Transverse colon (tissue), 4 donors: Measurements from ENCODE around the gene ALDH1A1. TPM values are rescaled to one million over a fixed set of nuclear protein-coding genes. Genes with fewer than 3 reads are reported as not detected.

Experiments used
- DNase-seq: peaks from one replicate; pipeline ENCODE4 v3.0.0-alpha.2; 2019
- H3K27ac ChIP-seq, 4 donors: fragments of 200-600 bp; sonication (generic); 2 replicates each; pipeline ENCODE4 v1.5.1; 2016 to 2018; ENCODE audit warnings: inconsistent platforms in 4 of 4
- H3K27me3 ChIP-seq: fragments of 200-600 bp; sonication (generic); 2 replicates; pipeline ENCODE4 v1.5.1; 2017; ENCODE audit warnings: inconsistent platforms
- H3K36me3 ChIP-seq, 4 donors: fragments of 200-600 bp; sonication (generic); 2 replicates each; pipeline ENCODE4 v1.5.1; 2017 to 2019; ENCODE audit warnings: inconsistent platforms in 4 of 4
- H3K4me1 ChIP-seq, 4 donors: fragments of 200-600 bp; sonication (generic); 2 replicates each; pipeline ENCODE4 v1.5.1; 2017 to 2020; ENCODE audit warnings: inconsistent platforms in 4 of 4
- H3K4me3 ChIP-seq, 4 donors: fragments of 200-600 bp; sonication (generic); 1 replicate in 1 of 4; 2 replicates in 3 of 4; pipeline versions ENCODE4 v1.5.1 to v1.6.1; 2017 to 2019; ENCODE audit warnings: inconsistent platforms in 4 of 4
- H3K9me3 ChIP-seq, 2 donors: fragments of 200-600 bp; sonication (generic); 2 replicates each; pipeline ENCODE4 v1.5.1; 2017 to 2019; ENCODE audit warnings: inconsistent platforms in 2 of 2
- EP300 ChIP-seq: sonication (generic); formaldehyde crosslinking; IDR thresholded peaks from one replicate; pipeline ENCODE4 v1.6.1; 2017; ENCODE audit warnings: antibody characterized with exemption, low read depth
- POLR2A ChIP-seq: fragments of 450-650 bp; IDR thresholded peaks from one replicate; pipeline ENCODE4 v1.6.1; 2016; ENCODE audit warnings: antibody characterized with exemption, mild to moderate bottlenecking, moderate library complexity
- POLR2AphosphoS5 ChIP-seq, 3 donors: sonication (generic); formaldehyde crosslinking; IDR thresholded peaks; one replicate each; pipeline ENCODE4 v1.6.1; 2016; ENCODE audit warnings: antibody characterized with exemption in 3 of 3
- WGBS, 2 donors: methylation state at CpG; one replicate each; pipeline ENCODE4 v1.1.5; 2018; ENCODE audit warnings: low coverage in 1 of 2; 5-methylcytosine and 5-hydroxymethylcytosine counted together
- in situ Hi-C, 4 donors: fragments of 200-750 bp; cut with MboI; loops; one replicate each; pipeline versions ENCODE4 v1.15.0 to v1.15.1; 2017; ENCODE audit warnings: low sequenced_read_pairs in 3 of 4, low pct_ligation_motif_present in 1 of 4, low pct_unique_long_range_greater_than_20kb in 1 of 4
- intact Hi-C: fragments of 100-400 bp; cut with DNase I; formaldehyde crosslinking; loops from one replicate; pipeline ENCODE4 v1.15.1; 2023; ENCODE audit warnings: low total_unique reads
- total RNA-seq, 4 donors: library from RNA; depleted of rRNA; stranded (reverse); fragments of >200 nt; gene quantifications; one replicate each; pipeline ENCODE4 v1.1.0, GENCODE V29; 2016
- TF ChIP-seq, protein P1 (sequence below), 5 experiments: fragments of 200-600 bp in 3 of 5; fragments of 450-650 bp in 2 of 5; sonication (generic) in 3 of 5; IDR thresholded peaks; 1 replicate in 2 of 5; 2 replicates in 3 of 5; pipeline ENCODE4 v1.5.1; 2016 to 2017; ENCODE audit warnings: antibody characterized with exemption in 5 of 5, inconsistent platforms in 3 of 5, mild to moderate bottlenecking in 2 of 5, moderate library complexity in 1 of 5

ALDH1A1 gene
- total RNA-seq, 4 donors from 2014 or later, result 76.3 to 566 (median 288) TPM

DNA sequence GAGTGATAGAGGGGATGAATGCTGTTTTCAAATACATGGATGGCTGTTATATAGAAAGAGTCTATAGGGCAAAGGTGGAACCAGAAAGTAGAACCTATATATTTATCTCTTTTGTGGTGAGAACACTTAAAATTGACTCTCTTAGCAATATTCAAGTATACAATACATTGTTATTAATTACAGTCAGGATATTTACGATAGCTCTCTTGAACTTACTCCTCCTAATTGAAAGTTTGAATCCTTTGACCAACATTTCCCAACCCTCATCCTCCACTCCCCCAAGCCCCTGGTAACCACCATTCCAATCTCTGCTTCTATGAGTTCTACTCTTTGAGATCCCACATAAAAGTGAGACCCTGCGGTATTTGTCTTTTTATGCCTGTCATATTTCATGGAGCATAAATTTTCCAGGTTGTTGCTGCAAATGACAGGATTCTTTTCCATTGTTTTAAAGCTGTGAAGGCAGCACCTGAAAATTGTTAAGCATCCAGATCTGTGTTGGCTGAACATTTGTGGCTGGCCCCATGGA, 41.5 kb downstream of the ALDH1A1 start:
- H3K9me3 ChIP-seq, result no peaks in the 10 kb centered on the region
- no peak overlapping the region for H3K27ac ChIP-seq
- DNase-seq, result no peak
- H3K4me3 ChIP-seq, result no peak overlapping the region
- in situ Hi-C loops (no loop called here), intact Hi-C loops (no loop called here)
- H3K27me3 ChIP-seq, result no peaks in the 10 kb centered on the region
- TF ChIP-seq POLR2AphosphoS5 (IDR thresholded peaks at IDR 0.05), result no peak
- no peak for TF ChIP-seq POLR2A
- no peak for TF ChIP-seq EP300
- peaks cover 0 to 6% (median 2%) of the 10 kb centered on the region in 4 donors for H3K36me3 ChIP-seq
- WGBS, 2 donors, result 91 to 100% methylated on average over 2 of the region's 2 CpGs
- peaks cover 0 to 7% (median 3%) of the 10 kb centered on the region in 4 donors for H3K4me1 ChIP-seq

DNA sequence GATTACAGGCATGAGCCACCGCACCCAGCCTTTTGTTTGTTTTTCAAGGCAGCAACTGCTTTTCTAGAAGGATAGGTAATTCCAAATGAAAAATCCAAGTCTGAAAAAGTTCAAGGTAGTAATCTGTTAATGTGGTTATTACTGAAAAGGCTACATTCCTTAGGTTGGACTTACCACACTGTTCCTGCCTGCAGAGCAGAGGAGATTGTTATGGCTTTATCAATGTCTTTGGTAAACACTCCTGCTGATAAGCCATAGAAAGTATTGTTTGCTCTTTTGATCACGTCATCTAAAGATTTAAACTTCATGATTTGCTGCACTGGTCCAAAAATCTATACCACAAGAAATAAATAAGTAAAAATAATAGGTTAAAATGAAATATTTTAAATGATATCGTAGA, 43.4 kb downstream of the ALDH1A1 start:
- no peak for DNase-seq
- peaks cover 0 to 7% (median 3%) of the 10 kb centered on the region in 4 donors for H3K4me1 ChIP-seq
- 55 to 76% methylated on average over 2 to 3 of the region's 3 CpGs for WGBS, 2 donors
- TF ChIP-seq, protein P1, sequence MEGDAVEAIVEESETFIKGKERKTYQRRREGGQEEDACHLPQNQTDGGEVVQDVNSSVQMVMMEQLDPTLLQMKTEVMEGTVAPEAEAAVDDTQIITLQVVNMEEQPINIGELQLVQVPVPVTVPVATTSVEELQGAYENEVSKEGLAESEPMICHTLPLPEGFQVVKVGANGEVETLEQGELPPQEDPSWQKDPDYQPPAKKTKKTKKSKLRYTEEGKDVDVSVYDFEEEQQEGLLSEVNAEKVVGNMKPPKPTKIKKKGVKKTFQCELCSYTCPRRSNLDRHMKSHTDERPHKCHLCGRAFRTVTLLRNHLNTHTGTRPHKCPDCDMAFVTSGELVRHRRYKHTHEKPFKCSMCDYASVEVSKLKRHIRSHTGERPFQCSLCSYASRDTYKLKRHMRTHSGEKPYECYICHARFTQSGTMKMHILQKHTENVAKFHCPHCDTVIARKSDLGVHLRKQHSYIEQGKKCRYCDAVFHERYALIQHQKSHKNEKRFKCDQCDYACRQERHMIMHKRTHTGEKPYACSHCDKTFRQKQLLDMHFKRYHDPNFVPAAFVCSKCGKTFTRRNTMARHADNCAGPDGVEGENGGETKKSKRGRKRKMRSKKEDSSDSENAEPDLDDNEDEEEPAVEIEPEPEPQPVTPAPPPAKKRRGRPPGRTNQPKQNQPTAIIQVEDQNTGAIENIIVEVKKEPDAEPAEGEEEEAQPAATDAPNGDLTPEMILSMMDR (IDR thresholded peaks at IDR 0.05), result no peak
- no peak for TF ChIP-seq EP300
- no peak for TF ChIP-seq POLR2A
- TF ChIP-seq POLR2AphosphoS5 (IDR thresholded peaks at IDR 0.05), result no peak
- H3K9me3 ChIP-seq, result no peaks in the 10 kb centered on the region
- H3K27me3 ChIP-seq, result no peaks in the 10 kb centered on the region
- H3K27ac ChIP-seq, result no peak overlapping the region
- no peak overlapping the region for H3K4me3 ChIP-seq
- intact Hi-C loops, result no loop called here
- H3K36me3 ChIP-seq, result peaks cover 0 to 12% (median 0%) of the 10 kb centered on the region in 4 donors
- in situ Hi-C loops, result no loop called here

DNA sequence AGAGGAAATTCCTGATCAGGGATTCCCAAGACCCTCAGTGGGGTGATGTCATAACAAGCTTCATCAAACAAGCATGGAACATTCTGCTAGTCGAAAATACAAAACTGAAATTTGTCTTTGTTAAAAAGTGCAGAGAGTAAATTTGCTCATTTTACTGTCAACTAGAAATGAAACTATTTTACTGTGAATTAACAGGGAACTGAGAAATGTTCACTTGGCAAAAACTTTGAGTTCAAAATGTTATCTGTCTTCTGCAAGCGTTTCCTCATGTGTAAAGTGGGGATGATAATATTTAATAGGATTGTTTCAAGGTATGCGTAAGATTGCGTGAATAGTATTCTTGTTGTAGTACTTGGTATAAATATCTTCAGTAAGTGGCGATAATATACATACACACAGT, 45.4 kb downstream of the ALDH1A1 start:
- in situ Hi-C loops, result no loop called here
- TF ChIP-seq POLR2A (no peak), POLR2AphosphoS5 (IDR thresholded peaks at IDR 0.05) (no peak), EP300 (no peak)
- TF ChIP-seq, protein P1 (IDR thresholded peaks at IDR 0.05), result no peak
- DNase-seq, result no peak
- 77 to 83% methylated on average over 5 of the region's 5 CpGs for WGBS, 2 donors
- peaks cover 0 to 19% (median 3%) of the 10 kb centered on the region in 4 donors for H3K36me3 ChIP-seq
- H3K27ac ChIP-seq, result no peak overlapping the region
- peaks cover 0 to 7% (median 3%) of the 10 kb centered on the region in 4 donors for H3K4me1 ChIP-seq
- H3K27me3 ChIP-seq, result no peaks in the 10 kb centered on the region
- H3K9me3 ChIP-seq, result no peaks in the 10 kb centered on the region
- H3K4me3 ChIP-seq, result no peak overlapping the region
- intact Hi-C loops, result no loop called here

DNA sequence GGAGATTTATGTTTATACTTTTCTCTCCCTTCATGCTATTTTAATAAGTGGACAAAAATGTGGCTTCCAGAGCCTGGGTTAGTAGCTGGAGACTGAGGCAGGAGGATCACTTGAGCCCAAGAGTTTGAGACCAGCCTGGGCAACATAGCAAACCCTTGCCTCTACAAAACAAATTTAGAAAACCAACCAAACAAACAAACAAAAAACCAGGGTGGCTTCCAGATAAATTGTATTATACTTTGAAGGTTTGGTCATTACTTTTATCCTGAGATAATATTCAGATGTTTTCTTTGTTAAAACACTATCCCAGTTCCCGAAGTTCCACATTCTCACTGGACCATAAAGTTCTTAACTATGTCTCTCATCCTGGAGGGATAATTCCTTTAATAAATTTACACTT, 46.0 kb downstream of the ALDH1A1 start:
- Histone ChIP-seq H3K4me1 (peaks cover 0 to 7% (median 3%) of the 10 kb centered on the region in 4 donors), H3K9me3 (no peaks in the 10 kb centered on the region), H3K4me3 (no peak overlapping the region), H3K27me3 (no peaks in the 10 kb centered on the region), H3K36me3 (peaks cover 0 to 23% (median 3%) of the 10 kb centered on the region in 4 donors), H3K27ac (no peak overlapping the region)
- TF ChIP-seq EP300, result no peak
- no peak for TF ChIP-seq POLR2AphosphoS5 (IDR thresholded peaks at IDR 0.05)
- TF ChIP-seq, protein P1 (IDR thresholded peaks at IDR 0.05), result no peak
- no peak for TF ChIP-seq POLR2A
- intact Hi-C loops (no loop called here), in situ Hi-C loops (no loop called here)
- 48 to 54% methylated on average over 1 of the region's 1 CpG for WGBS, 2 donors
- no peak for DNase-seq
